Tibial artery (tissue), 4 donors: ENCODE data around the gene SPC25.

Source experiments
- DNase-seq, 2 donors: peaks; one replicate each; pipeline ENCODE4 v3.0.0-alpha.2; 2019
- H3K27ac ChIP-seq, 2 donors: fragments of 200-600 bp; sonication (generic) in 1 of 2; 1 replicate in 1 of 2; 2 replicates in 1 of 2; pipeline ENCODE4 v1.5.1; 2018 to 2019; ENCODE audit warnings: mild to moderate bottlenecking in 1 of 2
- H3K27me3 ChIP-seq, 2 donors: fragments of 200-600 bp; sonication (generic) in 1 of 2; one replicate each; pipeline versions ENCODE4 v1.5.1 to v1.6.0; 2016 to 2019
- H3K36me3 ChIP-seq, 3 donors: fragments of 200-600 bp; sonication (generic) in 2 of 3; one replicate each; pipeline ENCODE4 v1.5.1; 2016 to 2019; ENCODE audit warnings: mild to moderate bottlenecking in 2 of 3
- H3K4me1 ChIP-seq, 4 donors: fragments of 200-600 bp; sonication (generic) in 2 of 4; 1 replicate in 3 of 4; 2 replicates in 1 of 4; pipeline ENCODE4 v1.5.1; 2016 to 2019
- H3K4me3 ChIP-seq, 2 donors: fragments of 200-600 bp; sonication (generic) in 1 of 2; 1 replicate in 1 of 2; 2 replicates in 1 of 2; pipeline ENCODE4 v1.5.1; 2018 to 2019; ENCODE audit warnings: mild to moderate bottlenecking in 2 of 2
- H3K9me3 ChIP-seq, 3 donors: fragments of 200-600 bp; sonication (generic) in 1 of 3; one replicate each; pipeline ENCODE4 v1.5.1; 2016 to 2019
- intact Hi-C: fragments of 100-400 bp; cut with DNase I; formaldehyde crosslinking; loops from one replicate; pipeline ENCODE4 v1.15.0; 2023; ENCODE audit warnings: low total_unique reads
- TF ChIP-seq, protein P1 (sequence below), 2 experiments: fragments of 200-600 bp in 1 of 2; fragments of 450-650 bp in 1 of 2; IDR thresholded peaks; one replicate each; pipeline ENCODE4 v1.5.1; 2017 to 2019; ENCODE audit warnings: antibody characterized with exemption in 2 of 2, mild to moderate bottlenecking in 1 of 2, moderate library complexity in 1 of 2

SPC25 gene

DNA sequence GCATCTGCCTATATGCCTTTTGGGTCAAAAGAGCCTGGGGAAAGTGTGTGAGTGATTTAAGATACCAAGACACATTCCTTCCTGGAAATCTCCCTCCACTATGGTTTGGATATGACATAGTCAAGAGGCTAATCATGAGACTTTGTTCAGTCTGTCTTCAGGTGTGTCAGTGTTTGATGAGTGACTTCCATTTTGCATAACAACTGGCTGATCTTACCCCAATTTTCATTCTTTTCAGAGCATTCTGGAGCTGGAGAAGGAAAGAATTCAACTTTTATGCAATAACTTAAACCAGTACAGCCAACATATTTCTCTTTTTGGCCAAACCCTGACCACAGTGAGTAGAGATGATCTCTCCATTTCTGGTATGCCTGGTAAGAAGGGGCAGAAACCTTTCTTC, 39.4 kb downstream of the SPC25 start:
- H3K4me3 ChIP-seq: no peak overlapping the region
- no peaks in the 10 kb centered on the region for H3K4me1 ChIP-seq
- no peak for DNase-seq
- H3K9me3 ChIP-seq: no peaks in the 10 kb centered on the region
- intact Hi-C loops: no loop called here
- no peaks in the 10 kb centered on the region for H3K27me3 ChIP-seq
- no peak overlapping the region for H3K27ac ChIP-seq
- TF ChIP-seq, protein P1, sequence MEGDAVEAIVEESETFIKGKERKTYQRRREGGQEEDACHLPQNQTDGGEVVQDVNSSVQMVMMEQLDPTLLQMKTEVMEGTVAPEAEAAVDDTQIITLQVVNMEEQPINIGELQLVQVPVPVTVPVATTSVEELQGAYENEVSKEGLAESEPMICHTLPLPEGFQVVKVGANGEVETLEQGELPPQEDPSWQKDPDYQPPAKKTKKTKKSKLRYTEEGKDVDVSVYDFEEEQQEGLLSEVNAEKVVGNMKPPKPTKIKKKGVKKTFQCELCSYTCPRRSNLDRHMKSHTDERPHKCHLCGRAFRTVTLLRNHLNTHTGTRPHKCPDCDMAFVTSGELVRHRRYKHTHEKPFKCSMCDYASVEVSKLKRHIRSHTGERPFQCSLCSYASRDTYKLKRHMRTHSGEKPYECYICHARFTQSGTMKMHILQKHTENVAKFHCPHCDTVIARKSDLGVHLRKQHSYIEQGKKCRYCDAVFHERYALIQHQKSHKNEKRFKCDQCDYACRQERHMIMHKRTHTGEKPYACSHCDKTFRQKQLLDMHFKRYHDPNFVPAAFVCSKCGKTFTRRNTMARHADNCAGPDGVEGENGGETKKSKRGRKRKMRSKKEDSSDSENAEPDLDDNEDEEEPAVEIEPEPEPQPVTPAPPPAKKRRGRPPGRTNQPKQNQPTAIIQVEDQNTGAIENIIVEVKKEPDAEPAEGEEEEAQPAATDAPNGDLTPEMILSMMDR (IDR thresholded peaks at IDR 0.05): no peak
- H3K36me3 ChIP-seq: peaks cover 0 to 6% (median 0%) of the 10 kb centered on the region in 3 donors

DNA sequence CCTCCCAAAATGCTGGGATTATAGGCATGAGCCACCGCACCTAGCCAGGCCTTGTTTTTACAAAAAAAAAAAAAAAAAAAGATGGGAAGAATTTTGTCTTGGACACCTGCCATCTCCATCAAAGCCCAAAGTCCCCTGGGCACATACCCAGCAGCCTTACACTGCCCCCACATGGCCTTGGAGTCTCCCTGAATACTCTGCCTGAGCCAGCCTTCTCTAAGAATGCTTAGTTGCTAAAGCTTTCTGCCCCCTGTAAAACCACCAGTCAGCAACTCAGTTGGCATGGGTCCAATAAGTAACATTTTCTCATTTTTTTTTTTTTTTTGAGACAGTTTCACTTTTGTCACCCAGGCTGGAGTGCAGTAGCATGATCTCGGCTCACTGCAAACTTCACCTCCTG, 40.6 kb downstream of the SPC25 start:
- intact Hi-C loops: no loop called here
- no peak overlapping the region for H3K4me3 ChIP-seq
- H3K36me3 ChIP-seq: peaks cover 0 to 6% (median 0%) of the 10 kb centered on the region in 3 donors
- TF ChIP-seq, protein P1 (IDR thresholded peaks at IDR 0.05): no peak
- H3K9me3 ChIP-seq: no peaks in the 10 kb centered on the region
- no peaks in the 10 kb centered on the region for H3K4me1 ChIP-seq
- H3K27ac ChIP-seq: no peak overlapping the region
- H3K27me3 ChIP-seq: no peaks in the 10 kb centered on the region
- no peak for DNase-seq

DNA sequence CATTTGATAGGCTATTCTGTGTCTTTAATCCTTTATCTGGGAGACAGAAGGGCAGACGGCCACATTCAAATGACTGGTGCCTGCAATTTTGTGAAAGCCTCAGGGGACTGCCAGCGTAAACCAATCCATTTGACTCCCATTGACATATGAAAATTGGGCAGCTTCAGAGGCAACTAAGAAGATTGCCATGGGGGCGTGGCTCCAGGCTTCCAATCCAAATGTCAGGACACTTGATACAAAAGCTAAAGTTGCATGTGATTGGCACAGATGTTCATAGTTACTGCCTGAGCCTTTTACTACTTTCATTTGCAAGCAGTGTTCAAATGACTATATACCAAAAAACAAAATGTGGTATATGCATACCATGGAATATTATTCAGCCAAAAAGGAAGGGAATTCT, 42.0 kb downstream of the SPC25 start:
- no peaks in the 10 kb centered on the region for H3K4me1 ChIP-seq
- no peak overlapping the region for H3K27ac ChIP-seq
- no peak overlapping the region for H3K4me3 ChIP-seq
- no peaks in the 10 kb centered on the region for H3K9me3 ChIP-seq
- intact Hi-C loops: no loop called here
- no peak for DNase-seq
- peaks cover 0 to 6% (median 0%) of the 10 kb centered on the region in 3 donors for H3K36me3 ChIP-seq
- TF ChIP-seq, protein P1 (IDR thresholded peaks at IDR 0.05): no peak
- no peaks in the 10 kb centered on the region for H3K27me3 ChIP-seq

DNA sequence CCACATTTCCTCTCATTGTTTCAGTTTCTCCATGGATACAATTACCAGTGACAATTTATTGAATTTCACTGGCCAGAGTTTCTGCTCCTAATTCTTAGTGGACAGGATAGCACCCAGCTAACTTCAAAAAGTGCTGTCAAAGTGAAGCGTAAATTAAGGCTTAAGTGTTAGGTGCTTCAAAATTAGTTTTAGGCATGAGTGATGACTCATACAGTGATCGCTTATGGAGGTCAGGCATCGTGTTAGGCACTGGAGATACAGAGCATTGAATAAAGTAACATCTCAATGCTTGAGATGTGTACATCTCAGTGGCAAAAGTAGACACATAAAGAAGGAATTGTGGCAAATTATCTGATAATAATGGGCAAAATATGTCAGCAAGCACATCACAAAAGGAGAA, 47.0 kb downstream of the SPC25 start:
- H3K4me1 ChIP-seq: no peaks in the 10 kb centered on the region
- no peaks in the 10 kb centered on the region for H3K27me3 ChIP-seq
- TF ChIP-seq, protein P1 (IDR thresholded peaks at IDR 0.05): no peak
- no peaks in the 10 kb centered on the region for H3K9me3 ChIP-seq
- no peak overlapping the region for H3K4me3 ChIP-seq
- no peak for DNase-seq
- no peaks in the 10 kb centered on the region for H3K36me3 ChIP-seq
- no peak overlapping the region for H3K27ac ChIP-seq
- intact Hi-C loops: no loop called here

DNA sequence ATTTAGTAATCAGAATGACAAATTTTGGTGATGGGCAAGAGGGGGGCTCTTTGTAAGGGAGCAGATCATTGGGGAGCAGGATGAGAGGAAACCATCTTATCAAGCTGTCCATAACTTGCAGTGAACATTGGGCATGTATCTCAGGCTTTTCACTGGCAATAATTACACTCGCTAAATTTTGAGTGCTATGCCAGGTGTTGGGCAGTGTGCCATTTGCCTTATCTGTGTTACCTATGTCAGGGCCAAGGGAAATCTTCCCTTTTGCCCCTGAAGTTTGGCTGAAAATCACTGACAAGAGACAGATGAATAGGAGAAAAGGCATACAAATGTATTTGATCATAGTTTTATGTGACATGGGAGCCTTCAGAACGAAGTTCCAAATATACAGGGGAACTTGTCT, 48.8 kb downstream of the SPC25 start:
- no peak for DNase-seq
- H3K4me3 ChIP-seq: no peak overlapping the region
- intact Hi-C loops: no loop called here

More for the DNA sequence above, 48.8 kb downstream of the SPC25 start:
- Histone ChIP-seq H3K4me1 (no peaks in the 10 kb centered on the region), H3K27ac (no peak overlapping the region), H3K27me3 (no peaks in the 10 kb centered on the region), H3K9me3 (no peaks in the 10 kb centered on the region), H3K36me3 (no peaks in the 10 kb centered on the region)
- TF ChIP-seq, protein P1 (IDR thresholded peaks at IDR 0.05): no peak
